Middle frontal gyrus (tissue), 1 donor: ENCODE measurements around the gene SMG6.

Experiments
- DNase-seq: peaks from one replicate; pipeline ENCODE4 v3.0.0-alpha.2; 2015; ENCODE audit warnings: low spot score; ENCODE audit errors: extremely low spot score

The SMG6 gene

DNA sequence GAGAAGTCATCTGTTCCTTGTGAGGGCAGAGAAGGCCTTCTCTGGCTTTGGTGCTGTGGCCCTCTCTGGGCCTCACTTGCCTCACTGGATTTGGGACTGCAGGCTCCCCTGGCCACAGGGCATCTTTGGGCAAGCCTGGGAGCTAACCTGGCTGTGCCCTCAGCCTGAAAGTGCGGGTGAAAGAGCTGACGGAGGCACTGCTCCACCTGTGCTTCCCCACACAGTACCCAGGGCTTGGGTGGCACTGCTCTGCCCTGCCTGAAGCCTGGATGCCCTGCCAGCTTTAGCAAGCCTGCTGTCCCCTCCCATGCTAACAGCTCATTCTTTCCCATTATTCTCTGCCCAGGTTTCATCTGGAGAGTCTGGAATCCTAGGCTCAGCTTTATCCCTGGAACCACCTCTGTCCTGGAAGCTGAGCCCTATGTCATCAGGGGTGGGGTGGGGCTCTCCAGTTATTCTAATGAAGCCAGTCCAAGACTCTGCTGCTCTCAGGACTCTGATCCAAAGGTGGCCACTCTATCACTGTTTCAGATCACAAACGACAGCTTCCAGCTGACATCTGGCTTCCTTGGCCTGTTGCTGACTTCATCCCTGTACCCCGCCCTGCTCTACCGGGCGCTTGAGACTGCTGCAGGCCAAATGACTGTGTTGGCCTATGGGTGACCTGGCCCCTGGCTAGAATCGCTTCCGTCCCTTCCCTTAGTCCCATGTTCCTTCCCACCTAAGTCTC, 219.4 kb downstream of the SMG6 start:
- DNase-seq = no peak

DNA sequence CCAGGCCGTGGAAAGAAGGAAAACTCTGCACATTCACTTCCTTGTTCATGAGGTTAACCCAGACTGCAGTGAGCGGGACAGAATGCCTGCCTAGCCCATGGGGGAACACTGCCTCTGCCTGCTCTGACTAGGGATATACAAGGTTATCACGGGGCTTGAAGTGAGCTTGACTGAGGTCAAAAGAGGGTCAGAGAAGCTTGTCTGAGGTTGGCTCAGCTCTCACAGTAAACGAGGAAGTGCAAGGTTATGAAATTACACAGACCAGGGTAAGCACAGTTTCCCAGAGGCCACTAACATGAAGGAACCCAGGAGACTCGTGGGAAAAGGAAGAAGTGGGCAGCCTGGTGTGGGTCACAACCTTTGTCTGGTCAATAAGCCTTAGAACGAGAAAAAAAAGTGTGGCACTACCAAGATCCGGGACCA, 220.0 kb downstream of the SMG6 start:
- DNase-seq = no peak

DNA sequence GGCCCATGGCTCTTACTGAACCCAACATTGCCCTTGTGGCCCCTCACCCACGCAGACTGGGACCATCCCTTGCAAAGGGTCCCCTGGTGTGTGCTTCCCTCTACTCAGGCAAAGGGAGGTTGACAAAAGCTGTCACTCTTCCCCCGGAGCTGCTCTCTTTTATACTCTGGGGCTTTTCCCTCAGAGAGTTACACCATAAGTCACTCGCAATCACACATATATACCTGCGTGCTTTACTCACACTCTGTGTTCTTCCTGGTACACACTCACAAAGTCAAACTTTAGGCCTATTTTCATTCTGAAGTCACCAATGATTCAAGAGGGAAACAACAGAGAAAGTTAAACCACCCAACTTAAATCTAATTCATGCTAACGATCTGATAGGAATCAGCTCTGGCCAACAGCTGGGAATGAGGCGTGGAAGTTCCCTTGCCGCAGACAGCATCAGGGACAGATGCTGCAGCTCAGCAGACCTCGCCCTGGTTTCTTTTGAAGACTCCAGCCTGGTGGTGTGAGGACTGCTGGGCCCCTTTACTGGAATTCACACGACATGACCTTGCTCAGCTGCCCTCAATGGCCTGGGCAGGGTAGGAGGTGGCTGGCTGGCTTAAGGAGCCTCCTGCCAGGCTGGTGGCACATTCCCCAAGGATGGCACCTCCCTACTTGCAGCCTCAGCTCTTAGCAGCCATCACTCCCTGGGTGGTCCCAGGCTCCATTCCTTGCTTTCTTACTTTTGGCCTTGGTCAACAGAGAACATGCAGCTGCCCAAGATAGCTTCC, 221.4 kb downstream of the SMG6 start:
- DNase-seq = no peak

DNA sequence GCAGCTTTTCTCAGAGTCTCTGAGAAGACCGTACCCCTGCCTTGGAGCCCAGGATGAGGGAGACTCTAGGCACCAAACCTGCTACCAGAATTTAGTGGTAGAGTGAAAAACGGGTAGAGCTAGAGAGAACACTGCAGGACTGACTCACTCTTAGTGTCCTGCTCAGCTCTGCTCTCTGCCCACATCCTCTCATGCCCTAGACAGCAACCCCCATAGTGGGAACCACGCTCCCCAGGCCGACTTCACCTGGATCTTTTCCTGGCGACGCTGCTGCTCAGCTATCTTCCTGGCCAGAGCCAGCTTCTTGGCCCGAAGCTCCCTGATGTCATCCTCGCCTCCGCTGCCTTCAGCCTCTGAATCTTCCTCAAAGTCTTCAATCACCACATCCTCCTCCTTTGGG, 222.0 kb downstream of the SMG6 start:
- DNase-seq = no peak

DNA sequence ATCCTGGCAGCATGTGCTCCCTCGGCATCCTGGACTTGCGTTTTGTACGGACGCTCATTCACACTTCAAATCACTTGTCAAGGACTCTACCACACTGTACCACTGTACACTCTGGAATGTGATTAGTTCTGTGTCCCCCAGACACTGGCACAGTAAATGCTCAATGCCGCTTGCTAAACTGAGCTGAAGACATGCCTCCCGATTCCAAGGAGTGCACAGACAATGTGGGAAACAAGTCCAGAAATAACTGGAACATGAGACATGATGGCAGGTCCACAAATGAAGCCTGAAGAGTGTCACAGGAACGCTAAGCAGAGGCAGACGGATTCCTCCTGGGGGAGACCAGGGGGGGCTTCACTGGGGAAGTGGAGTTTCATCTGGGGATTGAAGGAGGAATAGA, 226.5 kb downstream of the SMG6 start:
- no peak for DNase-seq

DNA sequence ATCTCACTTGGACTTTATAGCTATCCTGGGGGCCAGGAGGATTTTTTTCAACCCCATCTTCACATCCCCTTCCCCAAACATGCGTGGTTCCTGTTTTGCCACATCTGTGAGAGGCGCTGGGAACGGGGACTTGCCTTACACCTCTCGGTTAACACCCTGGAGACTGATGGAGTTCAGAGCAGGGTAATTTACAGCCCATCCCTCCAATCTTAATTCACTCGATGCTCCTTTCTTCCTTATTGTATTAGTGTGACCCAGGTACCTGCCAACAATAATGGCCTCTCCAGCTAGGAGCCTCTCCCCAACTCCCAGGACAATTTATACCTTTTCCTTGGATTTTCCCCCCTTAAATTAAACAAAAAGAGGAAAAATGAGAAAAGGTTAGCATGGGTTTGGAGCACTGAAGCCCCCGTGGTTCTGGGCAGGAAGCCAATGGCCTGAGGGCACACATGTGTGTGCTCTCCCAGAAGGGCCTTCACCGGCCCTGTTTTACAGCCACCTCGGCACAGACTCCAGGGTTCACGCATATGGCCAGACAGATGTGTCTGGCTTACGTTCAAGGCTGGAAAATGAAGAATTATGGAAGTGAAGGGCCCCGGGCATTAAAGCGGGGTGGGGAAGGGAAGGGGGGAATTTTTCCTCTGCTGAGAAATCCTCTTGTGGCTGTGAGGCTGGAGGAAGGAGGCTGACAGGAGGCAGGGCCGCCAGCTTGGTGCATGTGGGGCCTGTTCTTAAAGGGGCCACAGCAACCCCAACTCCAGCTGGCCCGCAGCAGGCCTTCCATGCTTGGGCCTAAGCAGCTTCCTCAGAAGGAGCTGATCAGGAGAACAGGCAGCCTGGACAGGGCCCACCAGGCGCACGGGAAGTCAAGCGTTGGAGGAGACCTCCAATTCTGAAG, 227.2 kb downstream of the SMG6 start:
- DNase-seq = no peak

DNA sequence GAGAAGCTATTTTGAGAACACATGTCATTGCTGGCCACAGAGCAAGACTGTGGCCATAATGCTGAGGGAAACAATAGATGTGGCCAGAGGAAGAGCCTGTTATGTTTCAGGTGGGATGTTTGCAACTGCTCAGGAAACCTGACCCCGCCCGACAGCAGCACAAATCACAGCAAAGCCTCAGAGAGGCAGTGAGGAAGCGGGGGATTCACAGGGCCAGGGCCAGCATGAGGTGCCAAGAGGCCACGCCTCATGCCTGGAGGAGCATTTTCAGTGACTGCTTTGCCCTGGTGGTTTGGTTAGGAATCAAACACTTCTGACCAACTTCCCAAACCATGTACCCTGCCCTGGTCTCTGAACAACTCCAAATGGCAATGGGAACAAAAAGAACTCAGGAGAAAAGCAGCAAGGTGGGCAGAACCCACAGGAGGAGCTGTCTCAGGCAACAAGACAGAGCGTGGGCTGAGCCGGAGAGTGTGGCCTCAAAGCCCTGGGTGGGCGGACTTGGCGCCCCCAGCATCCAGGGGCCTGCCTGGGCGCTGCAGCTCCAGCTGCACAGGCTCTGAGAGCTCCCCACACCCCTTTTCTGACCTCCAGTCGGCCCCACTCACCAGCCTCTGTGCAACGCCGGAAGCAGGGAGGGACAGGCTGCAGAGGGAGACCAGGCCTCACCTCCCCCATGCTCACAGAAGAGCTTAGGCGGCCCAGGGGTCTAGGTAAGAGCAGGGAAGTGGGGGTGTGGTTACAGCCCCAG, 228.1 kb downstream of the SMG6 start:
- no peak for DNase-seq

DNA sequence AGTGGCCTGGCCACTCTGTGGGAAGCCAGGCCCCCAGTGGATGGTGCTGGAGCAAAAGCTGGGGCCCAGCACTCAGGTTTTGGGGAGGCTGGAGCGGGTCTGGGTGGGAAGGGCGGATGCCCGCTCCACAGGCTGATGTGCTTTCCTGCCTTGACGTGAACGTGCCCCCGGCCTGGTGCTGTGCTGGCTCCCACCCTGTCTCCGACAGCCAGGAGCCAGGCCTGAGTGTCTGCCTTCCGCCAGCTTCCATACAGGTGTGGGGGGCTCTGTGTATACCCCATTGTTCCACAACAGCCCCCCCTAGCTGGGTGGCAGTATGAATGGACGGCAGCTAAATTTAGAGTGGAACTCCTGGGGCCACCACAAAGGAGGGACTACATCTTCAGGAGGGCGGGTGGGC, 228.7 kb downstream of the SMG6 start:
- DNase-seq = no peak

DNA sequence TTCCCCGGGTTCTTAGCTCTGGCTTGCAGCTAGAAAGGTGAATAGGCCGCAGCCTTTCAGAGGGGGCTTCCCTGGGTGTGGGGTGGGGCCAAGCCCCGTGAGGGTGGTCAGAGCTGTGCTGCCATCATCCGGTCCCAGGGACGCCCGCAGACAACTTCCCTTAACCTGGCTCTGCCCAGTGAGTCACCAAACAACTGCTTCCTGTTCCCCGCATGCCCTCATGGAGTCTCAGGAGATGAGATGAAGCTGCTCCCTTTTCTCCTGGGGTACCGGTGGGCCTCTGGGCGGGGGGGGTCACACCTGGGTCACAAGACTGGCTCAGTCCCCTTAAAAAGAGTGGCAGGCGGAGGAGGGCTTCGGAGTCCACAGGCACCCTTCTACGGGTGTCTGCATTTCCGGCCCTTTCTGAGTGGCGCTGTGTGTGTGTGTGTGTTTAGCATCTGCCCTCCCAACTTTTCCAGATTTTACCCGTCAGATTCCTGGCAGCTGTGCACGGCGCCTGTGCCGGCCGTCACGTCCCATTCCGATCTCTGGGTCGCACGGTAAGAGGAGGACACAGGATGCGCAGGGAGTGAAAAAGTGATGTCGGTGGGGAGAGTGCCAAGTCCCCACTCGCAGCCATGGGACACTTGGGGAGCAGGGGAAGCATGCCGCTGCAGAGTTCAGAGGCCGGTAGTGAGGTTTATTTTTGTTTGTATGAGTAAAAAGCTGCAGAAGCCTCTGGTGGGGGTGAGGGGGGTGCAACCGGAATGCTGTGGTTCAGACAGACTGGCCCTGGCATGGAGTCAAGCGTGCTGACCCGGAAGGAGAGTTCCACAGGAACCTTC, 231.9 kb downstream of the SMG6 start:
- no peak for DNase-seq

DNA sequence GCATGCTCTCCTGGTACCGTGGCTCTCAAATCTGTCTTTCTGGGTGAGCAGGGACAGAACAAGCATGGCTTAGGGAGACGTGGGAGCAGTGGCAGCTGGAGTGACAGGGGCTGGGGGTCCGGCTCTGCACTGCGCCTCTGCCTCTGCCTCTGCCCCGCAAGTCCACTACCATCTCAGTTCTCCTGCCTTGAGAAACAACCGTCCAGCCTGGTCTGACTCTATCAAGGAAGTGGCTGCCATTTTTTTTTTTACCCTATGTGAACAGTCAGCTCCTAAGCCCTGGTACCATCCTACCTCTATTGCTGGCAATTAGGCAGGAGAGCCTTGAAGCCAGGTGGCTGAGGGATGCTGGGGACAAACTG, 232.6 kb downstream of the SMG6 start:
- no peak for DNase-seq

DNA sequence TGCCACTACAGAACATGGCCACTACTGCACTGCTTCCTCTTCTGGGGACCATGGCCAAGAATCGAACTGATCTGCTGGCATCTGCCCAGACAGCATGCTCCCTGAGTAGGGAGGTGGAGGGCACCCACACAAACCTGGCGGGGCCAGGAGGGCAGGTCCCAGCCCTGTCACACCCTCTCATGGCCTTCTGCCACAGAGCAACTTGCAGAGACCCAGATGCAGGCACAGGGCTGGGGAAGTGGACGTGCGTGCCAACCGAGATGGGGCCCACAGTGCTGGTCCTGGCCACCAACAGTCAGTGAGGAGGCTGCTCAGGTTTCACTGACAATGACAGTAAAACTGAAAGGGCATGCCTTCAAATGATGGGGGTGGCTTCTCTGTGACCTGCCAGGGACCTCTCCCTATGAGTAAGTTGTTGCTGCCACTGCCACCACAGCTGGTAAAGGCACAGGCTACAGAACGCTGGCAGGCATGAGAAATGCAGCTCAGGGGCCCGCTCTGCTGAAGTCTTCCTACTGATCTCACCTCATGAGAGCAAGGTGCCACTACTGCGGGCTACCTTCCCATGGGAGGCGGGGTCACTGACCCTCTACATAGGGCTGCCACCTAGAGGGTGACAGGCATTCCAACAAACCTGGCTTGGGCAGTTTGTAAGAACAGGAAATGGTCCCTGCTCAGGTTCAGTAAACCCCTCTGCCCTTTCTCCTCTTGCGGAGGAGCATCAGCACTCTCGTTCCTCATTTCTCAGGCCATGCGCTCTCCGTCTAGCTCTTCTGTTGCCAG, 233.2 kb downstream of the SMG6 start:
- DNase-seq = no peak

DNA sequence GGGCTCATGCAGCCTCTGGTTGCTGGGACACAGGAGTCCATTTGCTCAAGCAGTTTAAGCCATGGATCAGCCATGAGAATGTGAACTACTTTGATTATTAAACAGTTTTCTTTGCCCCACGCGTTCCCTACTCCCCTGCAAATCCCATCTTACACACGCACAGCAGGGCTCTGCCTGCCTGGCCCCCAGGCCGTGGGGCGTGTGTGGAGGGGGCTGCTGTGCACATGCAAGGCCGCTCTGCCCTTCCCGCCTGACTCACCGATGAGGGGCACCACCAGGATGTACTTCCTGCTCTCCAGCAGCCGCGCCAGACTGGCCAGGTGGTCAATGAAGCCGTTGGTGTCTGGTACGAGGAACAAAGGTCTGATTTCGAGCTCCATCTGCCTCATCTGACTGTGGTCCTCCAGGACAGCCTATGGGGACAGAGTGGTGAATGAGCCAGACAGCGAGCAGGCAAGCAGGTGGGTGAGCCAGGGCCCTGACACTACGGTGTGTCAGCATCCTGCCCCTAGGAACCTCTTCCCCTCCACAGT, 235.0 kb downstream of the SMG6 start:
- DNase-seq = no peak

DNA sequence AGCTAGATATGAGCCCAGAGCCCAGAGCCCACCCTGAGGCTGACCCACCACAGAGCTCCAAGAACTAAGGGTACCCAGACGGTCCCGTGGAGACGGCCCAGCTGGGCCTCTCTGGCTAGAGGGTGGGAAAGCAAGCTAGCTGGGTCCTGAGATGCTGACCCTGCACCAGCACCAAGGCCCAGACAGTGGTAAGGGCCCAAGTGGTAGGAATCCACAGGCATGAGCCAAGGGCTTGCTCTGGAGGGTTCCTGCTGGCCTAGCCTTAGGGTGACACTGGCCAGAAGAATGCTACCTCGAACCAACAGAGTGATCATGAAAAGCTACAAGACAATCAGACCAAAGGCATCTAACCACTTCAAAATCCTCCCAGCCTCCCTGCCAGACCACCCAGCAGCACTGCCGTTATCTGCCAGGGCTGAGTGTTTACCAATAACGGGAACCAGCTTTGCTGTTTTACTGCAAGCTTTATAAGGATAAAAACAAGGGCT, 235.5 kb downstream of the SMG6 start:
- DNase-seq = no peak

DNA sequence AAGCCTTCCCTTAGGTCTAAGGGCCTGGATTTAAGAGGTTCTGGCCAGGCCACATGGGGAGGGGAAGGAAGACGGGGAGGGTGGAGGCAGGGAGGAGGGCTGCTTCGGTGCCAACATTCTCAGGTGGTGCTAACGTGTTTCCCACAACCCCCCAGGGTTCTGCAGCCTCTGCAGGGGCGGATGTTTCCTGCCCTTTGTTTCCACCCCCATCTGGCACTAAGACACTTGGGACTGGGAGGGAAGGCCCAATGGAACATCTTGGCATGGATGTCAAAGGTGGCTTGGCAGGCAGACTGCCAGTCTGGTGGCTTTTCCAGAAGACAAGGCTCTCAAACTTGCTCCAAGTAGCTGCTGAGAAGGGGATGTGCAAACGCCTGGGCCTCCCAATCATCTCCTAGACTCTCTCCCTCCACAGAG, 236.0 kb downstream of the SMG6 start:
- DNase-seq = no peak

DNA sequence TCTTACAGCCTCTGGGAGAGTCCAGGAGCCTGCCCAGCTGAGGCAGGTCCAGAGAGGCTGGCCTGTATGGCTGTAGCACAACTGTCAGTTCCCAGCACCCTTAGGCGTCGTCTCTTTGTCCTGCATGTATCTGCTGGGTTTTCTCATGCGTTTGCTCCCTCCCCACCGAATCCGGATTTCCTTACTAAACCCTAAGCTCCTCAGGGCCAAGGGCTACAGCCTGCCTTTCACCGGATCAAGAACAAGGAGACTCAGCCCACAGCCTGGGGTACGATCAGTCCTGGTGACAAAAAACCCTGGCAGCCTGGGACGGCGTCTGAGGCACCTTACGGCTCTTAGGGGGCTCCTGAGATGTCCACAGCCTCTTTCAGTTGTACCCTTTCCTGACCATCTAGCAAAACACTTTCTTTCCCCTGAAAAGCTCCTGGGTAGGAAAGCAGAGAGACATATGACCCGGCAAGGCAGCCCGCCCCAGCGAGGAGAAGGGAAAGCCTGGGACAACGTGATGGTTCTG, 236.5 kb downstream of the SMG6 start:
- DNase-seq = no peak

DNA sequence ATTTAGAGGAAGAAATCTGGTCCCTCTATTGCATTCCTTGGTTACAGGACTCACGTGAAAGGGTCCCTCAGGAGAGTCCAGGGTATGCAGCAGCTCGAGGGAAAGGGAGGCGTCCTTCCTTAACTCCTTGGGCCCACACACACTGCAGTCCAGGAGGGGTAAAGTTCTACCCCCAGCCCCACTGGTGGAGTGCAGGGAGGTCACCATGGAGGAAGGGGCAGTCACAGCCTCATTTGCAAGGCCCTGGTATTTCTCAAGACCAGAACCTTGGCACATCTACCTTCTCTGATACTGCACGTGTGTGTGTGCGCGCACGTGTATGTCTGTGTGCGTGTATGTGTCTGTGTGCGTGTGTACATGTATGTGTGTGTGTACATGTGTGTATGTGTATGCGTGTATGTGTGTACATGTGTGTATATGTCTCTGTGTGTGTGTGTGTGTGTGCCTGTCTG, 237.6 kb downstream of the SMG6 start:
- no peak for DNase-seq

DNA sequence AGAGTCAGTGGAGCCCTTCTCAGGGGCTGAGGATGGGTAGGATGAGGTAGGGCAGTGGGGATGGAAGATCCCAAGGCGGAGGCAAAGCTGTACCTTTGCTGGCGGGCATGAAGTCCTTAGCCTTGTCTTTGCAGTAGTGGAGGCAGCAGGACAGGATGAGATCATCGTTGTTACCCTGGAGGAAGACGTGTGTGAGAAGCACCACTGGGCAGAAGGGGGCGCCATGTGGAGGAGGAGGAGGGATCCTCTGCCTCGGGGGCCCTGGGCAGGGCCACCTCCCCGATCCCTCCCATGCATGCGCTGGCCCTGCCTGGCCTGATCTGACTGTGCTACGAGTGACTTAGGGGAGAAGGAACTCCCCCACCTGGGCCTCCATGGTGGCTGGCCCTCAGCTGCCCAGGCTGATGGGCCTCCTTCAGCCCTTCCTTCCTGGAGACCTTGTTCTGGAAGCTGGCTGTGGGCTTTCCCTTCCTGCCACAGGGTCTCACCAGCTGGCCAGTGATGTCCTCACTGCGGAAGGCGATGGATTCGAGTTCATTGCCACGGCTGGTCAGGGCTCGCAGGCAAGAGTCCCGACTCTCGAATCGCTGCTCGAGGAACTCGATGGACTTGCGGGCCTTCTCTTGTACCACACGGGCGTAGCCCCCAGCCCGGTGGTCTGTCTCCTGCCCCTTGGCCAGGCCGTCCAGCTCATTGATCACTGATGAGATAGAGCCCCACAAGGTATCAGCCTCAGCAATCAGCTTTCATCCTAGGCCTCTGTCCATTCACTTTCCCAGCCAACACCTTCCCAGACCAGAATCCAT, 238.4 kb downstream of the SMG6 start:
- DNase-seq = no peak

DNA sequence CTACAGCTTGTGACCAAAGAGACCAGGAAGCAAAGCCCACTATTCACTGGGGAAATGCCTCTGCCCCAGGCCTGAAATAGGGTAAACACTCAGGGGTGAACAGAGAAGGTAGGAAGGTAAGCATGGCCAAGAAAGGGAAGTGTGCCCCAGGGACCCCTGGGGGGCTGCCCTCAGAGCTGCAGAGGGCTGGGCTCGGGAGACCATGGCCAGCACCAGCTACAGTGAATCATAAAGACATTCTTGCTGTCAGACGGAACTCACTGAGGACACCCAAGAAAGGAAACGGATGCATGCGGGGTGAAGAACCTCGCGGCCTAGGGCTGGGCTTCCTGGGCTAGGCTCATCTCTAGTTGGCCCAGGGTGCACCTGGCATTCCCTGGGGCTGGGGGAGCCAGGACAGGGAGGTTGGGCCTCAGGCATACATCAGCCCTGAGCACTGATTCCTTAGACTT, 239.0 kb downstream of the SMG6 start:
- no peak for DNase-seq
